ENCODE measurements around the gene KLF11. TPM values are rescaled to one million over a fixed set of nuclear protein-coding genes. Genes with fewer than 3 reads are reported as not detected.

Gene KLF11
- polyA plus RNA-seq, 4 donors: 1.8 to 11.3 (median 6.2) TPM

DNA sequence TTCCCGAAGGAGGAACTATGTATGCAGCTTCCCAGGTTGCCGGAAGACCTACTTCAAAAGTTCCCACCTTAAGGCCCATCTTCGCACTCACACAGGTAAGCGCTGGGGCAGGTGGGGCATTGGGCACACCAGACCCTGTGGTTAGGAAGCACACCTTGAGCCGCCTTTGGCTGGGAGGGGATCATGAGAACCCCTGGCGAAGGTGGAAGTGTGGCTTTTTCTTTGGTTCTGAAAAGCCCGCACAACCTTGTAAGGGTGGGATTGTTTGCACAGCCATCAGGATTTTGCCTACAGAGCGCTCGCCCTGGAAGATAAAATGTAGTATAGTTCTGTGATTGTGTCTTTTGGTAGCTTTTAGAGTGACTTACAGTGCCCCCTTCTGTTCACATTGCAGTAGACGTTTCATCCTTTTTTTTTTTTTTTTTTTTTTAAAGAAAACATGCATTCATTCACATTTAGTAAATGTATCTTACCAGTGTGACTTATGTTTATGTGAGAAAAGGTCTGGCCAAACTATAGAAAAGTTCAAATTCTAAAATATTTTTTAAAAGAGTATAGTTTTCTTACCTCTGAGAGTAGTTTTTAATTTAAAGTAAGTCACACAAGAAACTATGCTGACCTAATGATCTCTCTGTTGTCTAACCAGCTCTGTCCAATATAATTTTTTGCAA, 5.3 kb downstream of the KLF11 start:
- Histone ChIP-seq H3K4me1 (ENCODE audit: control insufficient read depth in 3 of 3, insufficient read depth in 2 of 3, low read depth in 1 of 3, low read length in 2 of 3) (peaks cover 0 to 28% (median 5%) of the 10 kb centered on the region in 3 donors), H3K9me3 (ENCODE audit: control insufficient read depth in 2 of 2, insufficient read depth in 1 of 2, low read depth in 1 of 2, low read length in 1 of 2) (peaks cover 0 to 7% of the 10 kb centered on the region in 2 donors), H3K4me3 (ENCODE audit: low read depth in 1 of 3, low read length in 3 of 3) (no peak overlapping the region), H3K27ac (ENCODE audit: low read depth in 1 of 3, low read length in 2 of 3) (no peak overlapping the region), H3K27me3 (ENCODE audit: control insufficient read depth in 3 of 3, insufficient read depth in 3 of 3, low read length in 3 of 3) (no peaks in the 10 kb centered on the region), H3K36me3 (ENCODE audit: control insufficient read depth in 3 of 3, insufficient read depth in 2 of 3, low read depth in 1 of 3, low read length in 3 of 3) (peaks cover 5 to 48% (median 7%) of the 10 kb centered on the region in 3 donors)
- DNase-seq: peak; percentile 56 to 71
- no peak for FAIRE-seq
- WGBS, 3 donors: 44 to 58% (median 54%) methylated on average over 10 of the region's 10 CpGs

DNA sequence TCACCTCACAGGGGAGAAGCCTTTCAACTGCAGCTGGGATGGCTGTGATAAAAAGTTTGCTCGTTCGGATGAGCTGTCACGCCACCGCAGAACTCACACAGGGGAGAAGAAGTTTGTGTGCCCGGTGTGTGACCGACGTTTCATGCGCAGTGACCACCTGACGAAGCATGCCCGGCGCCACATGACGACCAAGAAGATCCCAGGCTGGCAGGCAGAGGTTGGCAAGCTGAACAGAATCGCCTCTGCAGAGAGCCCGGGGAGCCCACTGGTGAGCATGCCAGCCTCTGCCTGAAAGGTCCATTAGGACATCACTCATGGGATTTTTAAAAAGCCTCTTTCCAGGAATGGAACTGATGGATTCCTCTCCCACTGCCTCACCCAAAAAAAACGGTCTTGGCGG, 8.9 kb downstream of the KLF11 start:
- FAIRE-seq (no peak), DNase-seq (no peak)
- 89 to 94% (median 92%) methylated on average over 16 of the region's 16 CpGs for WGBS, 3 donors
- Histone ChIP-seq H3K27ac (ENCODE audit: low read depth in 1 of 3, low read length in 2 of 3) (no peak overlapping the region), H3K9me3 (ENCODE audit: control insufficient read depth in 2 of 2, insufficient read depth in 1 of 2, low read depth in 1 of 2, low read length in 1 of 2) (no peaks in the 10 kb centered on the region), H3K36me3 (ENCODE audit: control insufficient read depth in 3 of 3, insufficient read depth in 2 of 3, low read depth in 1 of 3, low read length in 3 of 3) (peaks cover 5 to 43% (median 10%) of the 10 kb centered on the region in 3 donors), H3K4me1 (ENCODE audit: control insufficient read depth in 3 of 3, insufficient read depth in 2 of 3, low read depth in 1 of 3, low read length in 2 of 3) (peaks cover 0 to 23% (median 1%) of the 10 kb centered on the region in 3 donors), H3K4me3 (ENCODE audit: low read depth in 1 of 3, low read length in 3 of 3) (no peak overlapping the region), H3K27me3 (ENCODE audit: control insufficient read depth in 3 of 3, insufficient read depth in 3 of 3, low read length in 3 of 3) (no peaks in the 10 kb centered on the region)

DNA sequence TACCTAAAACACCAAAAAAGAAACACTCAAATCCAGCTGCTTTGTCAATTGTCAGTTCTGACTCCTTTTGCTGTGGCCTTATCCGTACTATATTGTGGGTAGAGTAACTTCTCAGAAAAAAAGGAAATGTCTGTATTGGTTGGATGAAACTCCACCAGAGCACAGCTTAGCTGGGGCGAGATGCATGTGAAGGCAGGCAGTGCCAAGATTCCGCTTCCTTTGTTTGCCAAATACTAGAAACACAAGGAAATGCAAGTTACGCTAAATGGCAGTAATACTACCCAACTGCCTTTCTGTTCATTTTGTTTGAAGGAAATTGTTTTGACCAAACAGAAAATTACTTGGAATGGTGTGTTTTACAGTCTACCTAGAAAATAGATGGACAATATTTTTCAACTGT, 10.0 kb downstream of the KLF11 start:
- Histone ChIP-seq H3K4me3 (ENCODE audit: low read depth in 1 of 3, low read length in 3 of 3) (no peak overlapping the region), H3K27ac (ENCODE audit: low read depth in 1 of 3, low read length in 2 of 3) (no peak overlapping the region), H3K36me3 (ENCODE audit: control insufficient read depth in 3 of 3, insufficient read depth in 2 of 3, low read depth in 1 of 3, low read length in 3 of 3) (peaks cover 5 to 41% (median 6%) of the 10 kb centered on the region in 3 donors), H3K9me3 (ENCODE audit: control insufficient read depth in 2 of 2, insufficient read depth in 1 of 2, low read depth in 1 of 2, low read length in 1 of 2) (no peaks in the 10 kb centered on the region), H3K27me3 (ENCODE audit: control insufficient read depth in 3 of 3, insufficient read depth in 3 of 3, low read length in 3 of 3) (no peaks in the 10 kb centered on the region), H3K4me1 (ENCODE audit: control insufficient read depth in 3 of 3, insufficient read depth in 2 of 3, low read depth in 1 of 3, low read length in 2 of 3) (peaks cover 0 to 28% (median 0%) of the 10 kb centered on the region in 3 donors)
- WGBS, 3 donors: 65 to 92% (median 75%) methylated on average over 4 of the region's 4 CpGs
- FAIRE-seq (no peak), DNase-seq (no peak)

DNA sequence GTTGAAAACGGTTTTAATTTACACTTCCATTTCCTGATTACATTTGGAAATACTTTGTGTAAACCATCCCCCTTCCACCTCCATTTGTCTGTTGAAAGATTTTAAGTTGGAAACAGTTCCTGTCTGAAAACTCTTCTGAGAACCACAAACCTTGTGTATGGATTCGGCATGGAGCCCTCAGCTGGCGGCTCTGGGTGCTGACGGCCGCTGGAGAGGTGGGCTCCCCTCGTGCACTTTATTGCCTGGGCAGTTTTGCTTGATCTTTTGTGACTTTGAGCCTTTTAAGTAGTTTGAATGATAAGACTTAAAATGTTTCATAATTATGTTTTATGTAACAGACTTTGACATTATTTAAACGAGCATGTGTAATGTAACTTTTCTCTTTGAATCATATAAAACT, 11.1 kb downstream of the KLF11 start:
- no peaks in the 10 kb centered on the region for H3K27me3 ChIP-seq (ENCODE audit: control insufficient read depth in 3 of 3, insufficient read depth in 3 of 3, low read length in 3 of 3)
- no peak for FAIRE-seq
- H3K4me3 ChIP-seq (ENCODE audit: low read depth in 1 of 3, low read length in 3 of 3): no peak overlapping the region
- WGBS, 3 donors: 56 to 69% (median 64%) methylated on average over 7 of the region's 7 CpGs
- no peak for DNase-seq
- no peaks in the 10 kb centered on the region for H3K9me3 ChIP-seq (ENCODE audit: control insufficient read depth in 2 of 2, insufficient read depth in 1 of 2, low read depth in 1 of 2, low read length in 1 of 2)
- H3K27ac ChIP-seq (ENCODE audit: low read depth in 1 of 3, low read length in 2 of 3): no peak overlapping the region
- peaks cover 4 to 40% (median 5%) of the 10 kb centered on the region in 3 donors for H3K36me3 ChIP-seq (ENCODE audit: control insufficient read depth in 3 of 3, insufficient read depth in 2 of 3, low read depth in 1 of 3, low read length in 3 of 3)
- H3K4me1 ChIP-seq (ENCODE audit: control insufficient read depth in 3 of 3, insufficient read depth in 2 of 3, low read depth in 1 of 3, low read length in 2 of 3): peaks cover 0 to 20% (median 0%) of the 10 kb centered on the region in 3 donors

DNA sequence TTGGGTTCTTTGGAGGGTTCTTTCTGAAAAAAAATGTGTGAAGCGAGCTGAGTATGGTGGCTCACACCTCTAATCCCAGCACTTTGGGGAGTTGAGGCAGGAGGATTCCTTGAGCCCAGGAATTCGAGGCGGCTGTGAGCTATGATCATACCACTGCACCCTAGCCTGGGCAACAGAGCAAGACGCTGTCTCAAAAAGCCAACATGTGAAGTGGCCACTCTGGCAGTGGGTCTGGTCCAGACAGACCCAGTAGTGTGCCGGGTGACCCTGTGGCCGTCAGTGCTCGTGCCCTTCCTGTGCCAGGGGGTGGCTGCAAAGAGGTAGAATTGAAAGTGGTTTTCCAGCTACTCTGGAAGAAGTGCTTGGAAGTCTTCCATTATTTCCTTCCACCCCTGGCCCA, 11.6 kb downstream of the KLF11 start:
- FAIRE-seq: no peak
- no peak overlapping the region for H3K4me3 ChIP-seq (ENCODE audit: low read depth in 1 of 3, low read length in 3 of 3)
- H3K36me3 ChIP-seq (ENCODE audit: control insufficient read depth in 3 of 3, insufficient read depth in 2 of 3, low read depth in 1 of 3, low read length in 3 of 3): peaks cover 4 to 40% (median 5%) of the 10 kb centered on the region in 3 donors
- DNase-seq: no peak
- no peaks in the 10 kb centered on the region for H3K9me3 ChIP-seq (ENCODE audit: control insufficient read depth in 2 of 2, insufficient read depth in 1 of 2, low read depth in 1 of 2, low read length in 1 of 2)
- H3K27me3 ChIP-seq (ENCODE audit: control insufficient read depth in 3 of 3, insufficient read depth in 3 of 3, low read length in 3 of 3): no peaks in the 10 kb centered on the region
- H3K27ac ChIP-seq (ENCODE audit: low read depth in 1 of 3, low read length in 2 of 3): peak overlapping the region in 1 of 3 donors; percentile 72
- 70 to 92% (median 82%) methylated on average over 7 of the region's 7 CpGs for WGBS, 3 donors
- peaks cover 0 to 15% (median 0%) of the 10 kb centered on the region in 3 donors for H3K4me1 ChIP-seq (ENCODE audit: control insufficient read depth in 3 of 3, insufficient read depth in 2 of 3, low read depth in 1 of 3, low read length in 2 of 3)

DNA sequence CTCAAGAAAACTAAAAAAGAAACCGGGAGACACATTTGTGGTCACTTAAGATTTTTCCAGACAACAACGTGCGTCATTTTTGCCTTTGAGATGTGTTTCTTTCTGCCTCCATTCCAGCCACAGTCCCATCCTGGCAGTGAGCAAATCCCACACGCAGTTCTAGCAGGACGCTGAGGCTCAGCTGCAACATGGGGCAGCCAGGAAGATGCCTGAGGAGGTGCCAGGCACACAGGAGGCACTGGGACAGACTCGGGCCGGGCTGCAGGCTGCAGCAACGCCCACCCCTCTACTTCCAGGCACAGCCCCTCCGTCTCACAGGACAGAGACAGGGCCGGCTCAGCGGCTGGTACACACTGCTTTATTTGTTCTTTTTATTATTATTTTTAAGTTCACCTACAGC, 13.1 kb downstream of the KLF11 start:
- 75 to 80% (median 79%) methylated on average over 11 of the region's 11 CpGs for WGBS, 3 donors
- DNase-seq (no peak), FAIRE-seq (no peak)
- Histone ChIP-seq H3K4me3 (ENCODE audit: low read depth in 1 of 3, low read length in 3 of 3) (no peak overlapping the region), H3K9me3 (ENCODE audit: control insufficient read depth in 2 of 2, insufficient read depth in 1 of 2, low read depth in 1 of 2, low read length in 1 of 2) (no peaks in the 10 kb centered on the region), H3K27me3 (ENCODE audit: control insufficient read depth in 3 of 3, insufficient read depth in 3 of 3, low read length in 3 of 3) (no peaks in the 10 kb centered on the region), H3K4me1 (ENCODE audit: control insufficient read depth in 3 of 3, insufficient read depth in 2 of 3, low read depth in 1 of 3, low read length in 2 of 3) (peaks cover 0 to 13% (median 0%) of the 10 kb centered on the region in 3 donors), H3K36me3 (ENCODE audit: control insufficient read depth in 3 of 3, insufficient read depth in 2 of 3, low read depth in 1 of 3, low read length in 3 of 3) (peaks cover 4 to 43% (median 5%) of the 10 kb centered on the region in 3 donors), H3K27ac (ENCODE audit: low read depth in 1 of 3, low read length in 2 of 3) (peak overlapping the region in 1 of 3 donors; percentile 11)

DNA sequence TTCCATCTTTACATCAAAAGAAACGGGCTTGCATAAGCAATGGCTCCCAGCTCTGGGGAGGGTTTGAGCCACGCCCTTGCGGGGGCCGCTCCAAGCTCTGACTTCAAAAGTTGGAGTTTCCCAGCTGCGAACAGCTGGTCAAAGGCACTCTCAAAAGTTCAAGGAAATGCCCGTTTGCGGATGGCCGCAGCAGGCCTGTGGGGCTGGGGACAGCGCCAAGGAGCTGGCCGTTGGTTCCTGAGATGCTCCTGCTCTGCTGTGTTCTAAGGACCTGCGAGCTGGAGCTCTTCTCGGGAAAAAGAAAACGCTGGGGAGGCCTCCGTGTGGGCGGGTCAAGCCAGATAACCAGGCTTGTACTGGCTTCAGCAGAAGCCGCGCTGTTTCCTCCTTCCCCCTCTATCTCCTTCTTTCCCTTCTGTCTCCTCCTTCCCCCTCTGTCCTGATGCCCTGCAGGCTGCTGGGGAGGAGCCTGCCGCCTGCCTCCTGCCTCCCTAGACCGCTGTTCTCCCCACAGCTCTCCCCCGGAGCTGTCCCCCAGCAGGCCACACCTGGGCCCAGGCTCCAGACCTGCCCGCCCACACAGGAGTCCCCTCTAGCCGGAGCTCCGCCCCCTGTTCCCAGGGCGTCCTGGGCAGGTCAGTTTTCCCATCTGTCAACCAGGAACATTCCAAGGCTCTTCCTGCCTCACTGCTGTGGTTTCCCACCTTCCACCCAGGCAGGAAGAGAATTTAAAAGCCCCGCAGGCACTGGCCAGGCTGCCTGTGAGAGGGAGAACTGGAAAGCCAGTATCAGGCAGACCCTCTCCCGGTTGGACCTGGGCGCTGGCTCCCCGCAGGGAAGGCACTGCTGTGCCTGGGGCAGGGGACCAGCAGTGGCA, 14.1 kb downstream of the KLF11 start:
- H3K4me3 ChIP-seq (ENCODE audit: low read depth in 1 of 3, low read length in 3 of 3): peak overlapping the region in 1 of 3 donors; percentile 32
- peaks cover 0 to 13% (median 0%) of the 10 kb centered on the region in 3 donors for H3K4me1 ChIP-seq (ENCODE audit: control insufficient read depth in 3 of 3, insufficient read depth in 2 of 3, low read depth in 1 of 3, low read length in 2 of 3)
- FAIRE-seq (no peak), DNase-seq (peak; percentile 60 to 82)
- H3K27me3 ChIP-seq (ENCODE audit: control insufficient read depth in 3 of 3, insufficient read depth in 3 of 3, low read length in 3 of 3): no peaks in the 10 kb centered on the region
- H3K27ac ChIP-seq (ENCODE audit: low read depth in 1 of 3, low read length in 2 of 3): peak overlapping the region; percentile 21 to 83 (median 78)
- no peaks in the 10 kb centered on the region for H3K9me3 ChIP-seq (ENCODE audit: control insufficient read depth in 2 of 2, insufficient read depth in 1 of 2, low read depth in 1 of 2, low read length in 1 of 2)
- H3K36me3 ChIP-seq (ENCODE audit: control insufficient read depth in 3 of 3, insufficient read depth in 2 of 3, low read depth in 1 of 3, low read length in 3 of 3): peaks cover 2 to 40% (median 5%) of the 10 kb centered on the region in 3 donors
- WGBS, 3 donors: 15 to 21% (median 20%) methylated on average over 24 to 28 of the region's 28 CpGs

DNA sequence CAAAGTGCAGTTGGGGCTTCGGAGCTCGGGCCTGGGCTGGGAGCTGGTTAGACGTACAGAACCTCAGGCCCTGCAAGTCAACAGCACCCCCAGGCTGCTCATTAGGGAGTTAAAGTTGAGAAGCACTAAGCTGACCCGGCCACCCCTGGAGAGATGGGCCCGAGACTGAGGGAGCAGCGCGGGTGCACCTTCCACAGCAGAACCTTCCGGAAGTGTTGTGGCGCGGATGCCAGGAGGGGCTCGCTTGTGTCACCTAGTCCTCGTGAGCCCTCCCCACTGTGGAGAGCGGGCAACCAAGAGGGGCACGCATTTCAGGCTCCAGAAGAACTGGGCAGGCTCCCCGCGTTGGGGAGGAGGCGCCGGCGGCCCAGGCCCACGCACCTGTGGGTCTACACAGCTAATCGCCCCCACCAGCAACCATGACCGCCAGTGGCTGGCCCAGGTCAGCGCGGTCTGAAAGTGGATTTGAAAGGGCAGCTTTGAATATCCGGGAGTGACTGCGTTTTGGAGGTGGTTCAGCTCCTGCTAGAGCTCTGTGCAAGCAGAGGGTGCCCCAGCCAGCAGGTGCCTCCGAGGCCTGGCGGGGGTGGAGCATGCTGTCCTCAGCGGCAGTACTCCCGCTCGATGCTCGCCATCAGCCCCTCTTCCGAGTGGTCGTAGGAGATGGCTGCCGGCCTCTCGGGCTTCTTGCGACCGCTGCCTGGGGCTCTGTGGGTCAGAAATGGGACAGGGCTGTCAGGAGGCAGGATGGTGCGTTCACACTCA, 15.1 kb downstream of the KLF11 start:
- peaks cover 0 to 13% (median 0%) of the 10 kb centered on the region in 3 donors for H3K4me1 ChIP-seq (ENCODE audit: control insufficient read depth in 3 of 3, insufficient read depth in 2 of 3, low read depth in 1 of 3, low read length in 2 of 3)
- H3K9me3 ChIP-seq (ENCODE audit: control insufficient read depth in 2 of 2, insufficient read depth in 1 of 2, low read depth in 1 of 2, low read length in 1 of 2): no peaks in the 10 kb centered on the region
- peak overlapping the region; percentile 21 to 83 (median 78) for H3K27ac ChIP-seq (ENCODE audit: low read depth in 1 of 3, low read length in 2 of 3)
- no peak overlapping the region for H3K4me3 ChIP-seq (ENCODE audit: low read depth in 1 of 3, low read length in 3 of 3)
- 90 to 92% (median 92%) methylated on average over 37 to 39 of the region's 39 CpGs for WGBS, 3 donors
- no peaks in the 10 kb centered on the region for H3K27me3 ChIP-seq (ENCODE audit: control insufficient read depth in 3 of 3, insufficient read depth in 3 of 3, low read length in 3 of 3)
- H3K36me3 ChIP-seq (ENCODE audit: control insufficient read depth in 3 of 3, insufficient read depth in 2 of 3, low read depth in 1 of 3, low read length in 3 of 3): peaks cover 0 to 49% (median 2%) of the 10 kb centered on the region in 3 donors
- DNase-seq (no peak), FAIRE-seq (no peak)

Measured in small intestine (tissue), 7 donors.